T-helper 1 cell (primary cell): ENCODE data around the gene STXBP6.
"Not testable (repeated sequence)": the region's sequence is repeated elsewhere in the genome, so short reads cannot be mapped to it uniquely, and the experiment has no call there.

Experiments used
- DNase-seq, 5 donors: peaks; one replicate each; pipeline ENCODE4 v3.0.0-alpha.2; 2012 to 2020

STXBP6 gene

GRCh38 chr14:24952851-24953666 is 96.9 kb downstream of the STXBP6 start:
- no peak for DNase-seq

GRCh38 chr14:24948261-24948847 is 101.6 kb downstream of the STXBP6 start:
- DNase-seq: no peak

GRCh38 chr14:24947131-24947530 is 102.8 kb downstream of the STXBP6 start:
- DNase-seq: no peak

GRCh38 chr14:24944800-24945199 is 105.1 kb downstream of the STXBP6 start:
- no peak for DNase-seq

- no peak for DNase-seq
These were observed 106.9 kb downstream of the STXBP6 start for GRCh38 chr14:24943024-24943423.

- DNase-seq: no peak
These were observed 108.2 kb downstream of the STXBP6 start for GRCh38 chr14:24941719-24942118.

GRCh38 chr14:24940213-24940783 is 109.6 kb downstream of the STXBP6 start:
- no peak for DNase-seq

GRCh38 chr14:24938593-24938992 is 111.4 kb downstream of the STXBP6 start:
- no peak for DNase-seq

GRCh38 chr14:24937300-24937699 is 112.6 kb downstream of the STXBP6 start:
- DNase-seq: no peak

GRCh38 chr14:24936773-24937172 is 113.2 kb downstream of the STXBP6 start:
- DNase-seq: not testable (repeated sequence)

GRCh38 chr14:24935796-24936195 is 114.2 kb downstream of the STXBP6 start:
- no peak for DNase-seq

- DNase-seq: no peak
These were observed 121.5 kb downstream of the STXBP6 start for GRCh38 chr14:24928386-24928900.

GRCh38 chr14:24927809-24928208 is 122.1 kb downstream of the STXBP6 start:
- DNase-seq: no peak

- DNase-seq: no peak
These were observed 124.1 kb downstream of the STXBP6 start for GRCh38 chr14:24925771-24926374.

GRCh38 chr14:24924544-24924943 is 125.4 kb downstream of the STXBP6 start:
- DNase-seq: no peak

- DNase-seq: no peak
These were observed 128.0 kb downstream of the STXBP6 start for GRCh38 chr14:24921903-24922302.

GRCh38 chr14:24920265-24921075 is 129.5 kb downstream of the STXBP6 start:
- no peak for DNase-seq

GRCh38 chr14:24918822-24919221 is 131.1 kb downstream of the STXBP6 start:
- no peak for DNase-seq

GRCh38 chr14:24915958-24916595 is 133.9 kb downstream of the STXBP6 start:
- no peak for DNase-seq

GRCh38 chr14:24915403-24915921 is 134.5 kb downstream of the STXBP6 start:
- DNase-seq: no peak

- no peak for DNase-seq
These were observed 136.2 kb downstream of the STXBP6 start for GRCh38 chr14:24913746-24914145.

- no peak for DNase-seq
These were observed 136.9 kb downstream of the STXBP6 start for GRCh38 chr14:24913021-24913420.
